ENCODE data around the gene MINDY4.

Gene MINDY4

DNA sequence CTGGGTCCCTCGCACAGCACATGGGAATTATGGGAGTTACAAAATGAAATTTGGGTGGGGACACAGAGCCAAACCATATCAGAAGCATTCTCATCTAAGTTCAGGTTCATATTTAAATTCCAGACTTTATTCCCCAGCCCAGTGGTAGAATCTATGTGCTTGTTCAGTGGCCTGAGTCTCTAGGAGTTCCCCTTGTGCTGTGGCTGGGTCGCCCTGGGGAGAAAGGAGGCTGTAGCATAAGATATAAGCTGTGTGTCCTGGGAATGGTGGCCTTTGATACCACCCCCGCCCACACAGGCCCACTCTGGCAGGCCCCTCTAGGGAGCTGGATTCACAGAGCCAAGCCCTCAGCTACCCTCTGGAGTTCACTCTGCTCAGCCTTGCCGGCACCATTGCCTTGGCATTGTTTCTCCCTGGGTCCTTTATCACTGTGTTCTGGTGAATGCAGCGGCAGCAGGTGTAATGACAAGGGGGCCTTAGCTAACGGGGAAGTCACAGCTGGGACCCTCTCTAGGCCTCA, 64.2 kb downstream of the MINDY4 start:
- H3K36me3 ChIP-seq (ENCODE audit: control insufficient read depth, insufficient read depth, low read length), result no peaks in the 10 kb centered on the region
- H3K4me3 ChIP-seq (ENCODE audit: low read length), result no peak overlapping the region
- H3K9me3 ChIP-seq (ENCODE audit: control insufficient read depth, low read length), result no peaks in the 10 kb centered on the region
- H3K9ac ChIP-seq (ENCODE audit: low read length), result no peak overlapping the region
- no peaks in the 10 kb centered on the region for H3K4me1 ChIP-seq (ENCODE audit: control insufficient read depth, insufficient read depth, low read length)
- H3K27me3 ChIP-seq (ENCODE audit: control insufficient read depth, insufficient read depth, low read length), result no peaks in the 10 kb centered on the region

DNA sequence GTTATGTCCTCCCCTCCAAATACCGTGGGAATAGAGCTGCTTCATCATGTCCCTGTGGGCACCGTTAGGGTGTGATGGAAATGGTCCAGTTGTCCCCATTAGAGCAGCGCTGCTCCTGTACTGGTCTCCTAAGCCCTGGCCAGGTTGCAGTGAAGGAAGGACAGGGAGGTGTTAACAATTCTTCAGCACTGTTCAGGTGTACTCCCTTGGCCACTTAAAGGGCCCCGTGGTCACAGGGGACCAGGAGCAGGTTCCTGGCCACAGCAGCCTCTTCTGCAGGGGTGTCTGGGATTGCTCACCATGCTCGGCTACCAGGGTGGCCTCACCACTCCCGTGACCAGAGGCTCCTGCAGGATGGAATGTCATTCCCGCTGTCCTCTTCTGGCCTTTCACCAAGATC, 65.8 kb downstream of the MINDY4 start:
- Histone ChIP-seq H3K27me3 (ENCODE audit: control insufficient read depth, insufficient read depth, low read length) (no peaks in the 10 kb centered on the region), H3K4me1 (ENCODE audit: control insufficient read depth, insufficient read depth, low read length) (no peaks in the 10 kb centered on the region), H3K9me3 (ENCODE audit: control insufficient read depth, low read length) (no peaks in the 10 kb centered on the region), H3K4me3 (ENCODE audit: low read length) (no peak overlapping the region), H3K36me3 (ENCODE audit: control insufficient read depth, insufficient read depth, low read length) (no peaks in the 10 kb centered on the region), H3K9ac (ENCODE audit: low read length) (no peak overlapping the region)

DNA sequence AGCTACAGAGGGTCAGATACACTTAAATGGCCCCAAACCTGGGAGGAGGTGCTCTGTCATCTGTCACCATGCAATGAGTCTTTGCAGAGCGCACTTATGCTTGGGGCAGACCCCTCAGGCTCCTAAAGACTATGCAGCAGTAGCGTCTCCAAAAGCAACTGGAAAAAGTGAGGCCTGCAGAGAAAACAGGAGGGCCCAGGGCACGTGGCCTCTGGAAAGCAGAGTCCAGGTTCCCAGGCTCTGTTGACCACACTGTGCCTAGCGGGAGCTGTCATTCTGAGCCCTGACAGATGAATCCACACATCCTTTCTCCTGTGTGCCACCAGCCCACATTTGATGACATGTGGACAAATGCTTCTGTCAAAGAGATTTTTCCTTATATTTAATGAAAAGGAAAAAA, 66.4 kb downstream of the MINDY4 start:
- no peaks in the 10 kb centered on the region for H3K27me3 ChIP-seq (ENCODE audit: control insufficient read depth, insufficient read depth, low read length)
- no peaks in the 10 kb centered on the region for H3K4me1 ChIP-seq (ENCODE audit: control insufficient read depth, insufficient read depth, low read length)
- H3K4me3 ChIP-seq (ENCODE audit: low read length), result no peak overlapping the region
- no peaks in the 10 kb centered on the region for H3K36me3 ChIP-seq (ENCODE audit: control insufficient read depth, insufficient read depth, low read length)
- no peaks in the 10 kb centered on the region for H3K9me3 ChIP-seq (ENCODE audit: control insufficient read depth, low read length)
- no peak overlapping the region for H3K9ac ChIP-seq (ENCODE audit: low read length)

DNA sequence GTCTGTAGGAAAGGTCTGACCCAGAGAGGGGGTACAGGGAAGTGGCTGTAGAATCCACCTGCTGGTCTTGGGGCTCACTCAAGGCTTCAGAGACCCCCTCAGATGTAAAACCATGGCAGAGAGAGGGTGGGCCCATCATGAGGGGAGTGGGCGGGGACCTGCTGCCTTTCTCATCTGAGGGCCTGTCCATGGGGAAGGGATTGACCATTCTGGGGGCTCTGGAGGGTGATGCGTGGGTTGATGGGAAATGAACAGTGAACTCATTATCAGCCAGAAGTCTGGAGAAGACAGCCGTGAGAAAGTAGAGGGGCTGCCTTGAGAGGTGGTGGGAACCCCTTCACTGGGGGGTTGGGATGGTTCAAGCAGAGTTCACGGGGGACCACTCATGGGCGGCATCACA, 66.8 kb downstream of the MINDY4 start:
- Histone ChIP-seq H3K27me3 (ENCODE audit: control insufficient read depth, insufficient read depth, low read length) (no peaks in the 10 kb centered on the region), H3K4me3 (ENCODE audit: low read length) (no peak overlapping the region), H3K9me3 (ENCODE audit: control insufficient read depth, low read length) (no peaks in the 10 kb centered on the region), H3K36me3 (ENCODE audit: control insufficient read depth, insufficient read depth, low read length) (no peaks in the 10 kb centered on the region), H3K9ac (ENCODE audit: low read length) (no peak overlapping the region), H3K4me1 (ENCODE audit: control insufficient read depth, insufficient read depth, low read length) (no peaks in the 10 kb centered on the region)

- H3K27me3 ChIP-seq (ENCODE audit: control insufficient read depth, insufficient read depth, low read length), result no peaks in the 10 kb centered on the region
- H3K9ac ChIP-seq (ENCODE audit: low read length), result no peak overlapping the region
- H3K9me3 ChIP-seq (ENCODE audit: control insufficient read depth, low read length), result no peaks in the 10 kb centered on the region
- H3K36me3 ChIP-seq (ENCODE audit: control insufficient read depth, insufficient read depth, low read length), result no peaks in the 10 kb centered on the region
- H3K4me1 ChIP-seq (ENCODE audit: control insufficient read depth, insufficient read depth, low read length), result no peaks in the 10 kb centered on the region
- no peak overlapping the region for H3K4me3 ChIP-seq (ENCODE audit: low read length)
Measured at GRCh38 chr7:30840141-30841024, 69.2 kb downstream of the MINDY4 start.

GRCh38 chr7:30841025-30841735, 70.0 kb downstream of the MINDY4 start:
- Histone ChIP-seq H3K4me3 (ENCODE audit: low read length) (no peak overlapping the region), H3K9me3 (ENCODE audit: control insufficient read depth, low read length) (no peaks in the 10 kb centered on the region), H3K9ac (ENCODE audit: low read length) (no peak overlapping the region), H3K27me3 (ENCODE audit: control insufficient read depth, insufficient read depth, low read length) (no peaks in the 10 kb centered on the region), H3K36me3 (ENCODE audit: control insufficient read depth, insufficient read depth, low read length) (no peaks in the 10 kb centered on the region), H3K4me1 (ENCODE audit: control insufficient read depth, insufficient read depth, low read length) (peaks cover 5% of the 10 kb centered on the region)

- no peak overlapping the region for H3K4me3 ChIP-seq (ENCODE audit: low read length)
- no peaks in the 10 kb centered on the region for H3K36me3 ChIP-seq (ENCODE audit: control insufficient read depth, insufficient read depth, low read length)
- H3K9me3 ChIP-seq (ENCODE audit: control insufficient read depth, low read length), result no peaks in the 10 kb centered on the region
- H3K27me3 ChIP-seq (ENCODE audit: control insufficient read depth, insufficient read depth, low read length), result no peaks in the 10 kb centered on the region
- H3K4me1 ChIP-seq (ENCODE audit: control insufficient read depth, insufficient read depth, low read length), result peaks cover 12% of the 10 kb centered on the region
- no peak overlapping the region for H3K9ac ChIP-seq (ENCODE audit: low read length)
Measured at GRCh38 chr7:30841801-30842541, 70.8 kb downstream of the MINDY4 start.

DNA sequence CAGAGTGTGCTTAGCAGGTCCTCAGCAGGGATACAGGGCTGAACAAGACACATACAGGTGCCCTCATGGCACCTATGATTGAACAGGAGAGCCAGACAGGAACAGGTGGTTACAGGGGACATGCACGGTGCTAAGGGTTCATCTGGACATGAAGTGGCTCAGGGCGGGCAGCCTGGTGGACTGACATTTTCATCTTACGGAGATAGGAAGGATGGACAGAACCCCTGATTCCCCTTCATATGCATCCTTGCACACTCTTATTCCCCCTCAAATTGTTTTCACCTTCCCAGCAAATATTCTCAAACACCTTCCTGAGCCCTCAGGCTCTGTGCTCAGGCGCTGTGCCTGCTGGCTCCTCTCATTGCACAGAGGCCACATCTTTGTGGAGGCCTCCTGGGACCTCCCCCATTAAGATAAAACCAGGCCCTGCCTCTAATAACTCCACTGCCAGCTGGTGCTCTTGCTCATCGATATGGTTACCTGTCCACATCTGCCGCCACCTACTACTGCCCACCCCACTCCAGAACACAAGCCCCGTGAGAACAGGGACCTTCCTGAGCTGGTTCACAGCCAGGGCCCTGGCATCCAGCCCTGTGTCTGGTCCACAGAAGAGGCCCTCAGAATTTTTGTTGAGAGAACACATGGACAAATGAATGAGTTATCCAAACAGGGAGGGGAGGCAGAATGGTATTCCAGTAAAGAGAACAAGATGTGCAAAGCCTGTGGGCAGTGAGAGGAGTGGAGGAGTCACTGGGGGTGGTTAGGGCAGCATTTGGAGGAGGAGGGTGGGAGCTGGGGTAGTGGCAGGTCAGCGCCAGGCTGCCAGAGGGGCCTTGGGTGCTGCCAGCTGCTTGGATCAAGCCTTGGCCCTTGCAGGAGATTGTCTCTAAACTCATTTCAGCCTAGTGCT, 71.6 kb downstream of the MINDY4 start:
- no peaks in the 10 kb centered on the region for H3K27me3 ChIP-seq (ENCODE audit: control insufficient read depth, insufficient read depth, low read length)
- H3K9me3 ChIP-seq (ENCODE audit: control insufficient read depth, low read length), result no peaks in the 10 kb centered on the region
- no peak overlapping the region for H3K4me3 ChIP-seq (ENCODE audit: low read length)
- peaks cover 14% of the 10 kb centered on the region for H3K4me1 ChIP-seq (ENCODE audit: control insufficient read depth, insufficient read depth, low read length)
- no peaks in the 10 kb centered on the region for H3K36me3 ChIP-seq (ENCODE audit: control insufficient read depth, insufficient read depth, low read length)
- H3K9ac ChIP-seq (ENCODE audit: low read length), result no peak overlapping the region

DNA sequence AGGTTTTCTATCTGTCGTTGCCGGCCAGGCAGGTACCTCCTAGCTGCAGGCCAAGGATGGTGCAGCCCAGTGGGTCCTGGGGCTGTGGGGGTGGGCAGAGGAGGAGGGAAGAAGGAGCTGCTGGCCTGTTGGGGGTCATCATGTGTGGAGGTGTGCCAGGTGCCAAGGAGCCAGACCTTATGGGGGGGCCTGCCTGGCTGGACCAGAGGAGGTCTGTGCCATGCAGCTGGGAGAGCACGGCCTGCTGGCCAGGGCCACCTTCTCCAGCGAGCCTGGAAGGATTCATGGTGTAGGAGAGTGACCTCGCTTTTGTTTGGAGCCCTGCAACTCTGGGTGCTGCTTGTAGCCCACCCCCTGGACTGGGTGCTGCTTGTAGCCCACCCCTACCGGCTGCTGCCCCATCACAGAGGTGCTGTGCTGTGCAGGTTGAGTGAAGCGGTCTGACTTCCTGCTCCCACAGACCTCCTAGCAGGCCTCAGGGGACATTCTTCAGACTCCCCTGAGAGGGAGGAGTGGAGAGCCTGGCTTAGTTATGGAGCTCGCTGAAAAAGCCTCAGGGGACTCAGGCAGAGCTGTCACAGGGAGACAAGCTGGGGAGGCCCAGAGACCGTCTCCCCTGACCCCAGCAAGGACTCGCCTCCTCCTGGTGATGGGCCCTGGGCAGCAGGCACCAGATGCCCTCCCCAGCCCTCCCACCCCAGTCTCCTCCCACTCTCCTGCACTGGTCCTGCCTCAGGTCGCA, 72.7 kb downstream of the MINDY4 start:
- H3K9me3 ChIP-seq (ENCODE audit: control insufficient read depth, low read length), result no peaks in the 10 kb centered on the region
- peaks cover 14% of the 10 kb centered on the region for H3K4me1 ChIP-seq (ENCODE audit: control insufficient read depth, insufficient read depth, low read length)
- H3K27me3 ChIP-seq (ENCODE audit: control insufficient read depth, insufficient read depth, low read length), result no peaks in the 10 kb centered on the region
- no peak overlapping the region for H3K4me3 ChIP-seq (ENCODE audit: low read length)
- no peaks in the 10 kb centered on the region for H3K36me3 ChIP-seq (ENCODE audit: control insufficient read depth, insufficient read depth, low read length)
- no peak overlapping the region for H3K9ac ChIP-seq (ENCODE audit: low read length)

GRCh38 chr7:30844483-30844874, 73.3 kb downstream of the MINDY4 start:
- H3K4me3 ChIP-seq (ENCODE audit: low read length), result no peak overlapping the region
- peaks cover 14% of the 10 kb centered on the region for H3K4me1 ChIP-seq (ENCODE audit: control insufficient read depth, insufficient read depth, low read length)
- no peaks in the 10 kb centered on the region for H3K9me3 ChIP-seq (ENCODE audit: control insufficient read depth, low read length)
- no peak overlapping the region for H3K9ac ChIP-seq (ENCODE audit: low read length)
- no peaks in the 10 kb centered on the region for H3K27me3 ChIP-seq (ENCODE audit: control insufficient read depth, insufficient read depth, low read length)
- H3K36me3 ChIP-seq (ENCODE audit: control insufficient read depth, insufficient read depth, low read length), result no peaks in the 10 kb centered on the region

DNA sequence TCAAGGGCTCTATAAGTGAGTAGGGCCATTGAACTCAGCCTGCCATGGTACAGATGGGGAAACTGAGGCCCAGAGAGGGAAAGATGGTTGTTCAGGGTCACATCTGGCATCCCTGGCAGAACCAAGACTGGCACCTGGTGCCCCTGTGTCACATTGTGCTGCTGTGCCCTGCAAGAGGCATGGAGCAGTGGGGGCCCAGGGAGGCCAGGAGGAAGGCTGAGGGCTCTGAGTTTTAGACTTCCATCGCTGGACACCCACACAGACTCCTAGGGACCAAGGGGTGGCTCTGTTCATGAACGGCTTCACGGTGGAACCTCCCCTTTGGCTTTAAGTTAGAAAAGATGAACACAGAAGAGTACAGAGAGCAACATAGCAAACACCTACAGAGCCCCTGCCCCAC, 73.7 kb downstream of the MINDY4 start:
- Histone ChIP-seq H3K9me3 (ENCODE audit: control insufficient read depth, low read length) (no peaks in the 10 kb centered on the region), H3K4me1 (ENCODE audit: control insufficient read depth, insufficient read depth, low read length) (peaks cover 14% of the 10 kb centered on the region), H3K9ac (ENCODE audit: low read length) (no peak overlapping the region), H3K36me3 (ENCODE audit: control insufficient read depth, insufficient read depth, low read length) (no peaks in the 10 kb centered on the region), H3K4me3 (ENCODE audit: low read length) (no peak overlapping the region), H3K27me3 (ENCODE audit: control insufficient read depth, insufficient read depth, low read length) (no peaks in the 10 kb centered on the region)
